Measurements from ENCODE around the gene RHOXF2B.
"Not testable (repeated sequence)": the region's sequence is repeated elsewhere in the genome, so short reads cannot be mapped to it uniquely, and the experiment has no call there.

- TF ChIP-seq CTCF (conservative IDR thresholded peaks at IDR 0.05 in 1 of 2, IDR thresholded peaks at IDR 0.05 in 1 of 2; ENCODE audit: low read depth in 1 of 2, low read length in 2 of 2); EZH2 (IDR thresholded peaks at IDR 0.05; ENCODE audit: low read length, missing control alignments): not testable (repeated sequence)
Observed at GRCh38 chrX:120101057-120101456, 23.6 kb upstream of the RHOXF2B start.

All from fibroblast of lung (primary cell).